DOHH2 (cell line): ENCODE results near the gene CASP2.
A peak's percentile ranks its signal among the peaks of the same experiment; 100 is the strongest.

Source experiments
- H3F3A ChIP-seq: fragments of 200-600 bp; sonication (generic), shearing (Covaris generic); 2 replicates; pipeline ENCODE4 v1.6.0; 2016; ENCODE audit warnings: antibody characterized with exemption, mild to moderate bottlenecking; ENCODE audit not compliant: control insufficient read depth, insufficient read depth
- H3K27ac ChIP-seq: fragments of 200-600 bp; sonication (generic); 2 replicates; pipeline ENCODE4 v1.5.1; 2014; ENCODE audit warnings: low read depth, mild to moderate bottlenecking, low read length, moderate library complexity
- H3K27me3 ChIP-seq: fragments of 200-600 bp; sonication (generic); 2 replicates; pipeline ENCODE4 v1.6.1; 2014; ENCODE audit warnings: mild to moderate bottlenecking, low read length, mixed read lengths; ENCODE audit not compliant: control insufficient read depth
- H3K36me3 ChIP-seq: fragments of 200-600 bp; sonication (generic); 2 replicates; pipeline ENCODE4 v1.6.1; 2014; ENCODE audit warnings: mild to moderate bottlenecking, low read length, moderate library complexity, mixed read lengths; ENCODE audit not compliant: control insufficient read depth
- H3K4me1 ChIP-seq: fragments of 200-600 bp; sonication (generic); 2 replicates; pipeline ENCODE4 v1.6.1; 2014; ENCODE audit warnings: mild to moderate bottlenecking, low read length, mixed read lengths; ENCODE audit not compliant: control insufficient read depth
- H3K4me2 ChIP-seq: fragments of 200-600 bp; sonication (generic); 2 replicates; pipeline ENCODE4 v1.6.0; 2014; ENCODE audit warnings: mild to moderate bottlenecking, low read length, moderate library complexity
- H3K4me3 ChIP-seq: fragments of 200-600 bp; sonication (generic); 2 replicates; pipeline ENCODE4 v1.5.1; 2014; ENCODE audit warnings: mild to moderate bottlenecking, low read length, mixed read lengths
- H3K79me2 ChIP-seq: fragments of 200-600 bp; sonication (generic); 2 replicates; pipeline ENCODE4 v1.6.1; 2014; ENCODE audit warnings: mild to moderate bottlenecking, low read length, mixed read lengths; ENCODE audit not compliant: control insufficient read depth
- H3K9me2 ChIP-seq: fragments of 200-600 bp; sonication (generic); replicated peaks from 2 replicates; pipeline ENCODE4 v1.6.1; 2014; ENCODE audit warnings: mild to moderate bottlenecking, low read length, mixed read lengths; ENCODE audit not compliant: control insufficient read depth
- H3K9me3 ChIP-seq: fragments of 200-600 bp; sonication (generic); 2 replicates; pipeline ENCODE4 v1.6.1; 2014; ENCODE audit warnings: antibody characterized with exemption, low read length, mixed read lengths; ENCODE audit not compliant: control insufficient read depth, insufficient read depth
- H4K20me1 ChIP-seq: fragments of 200-600 bp; sonication (generic); 2 replicates; pipeline ENCODE4 v1.6.0; 2014; ENCODE audit warnings: low read depth, mild to moderate bottlenecking, antibody characterized with exemption, low read length, moderate library complexity; ENCODE audit not compliant: control insufficient read depth, insufficient read depth
- EZH2phosphoT487 ChIP-seq: fragments of 200-600 bp; sonication (generic); IDR thresholded peaks from 2 replicates; pipeline ENCODE4 v1.6.1; 2017; ENCODE audit warnings: borderline replicate concordance, mild to moderate bottlenecking, antibody characterized with exemption, low read length, moderate library complexity, mixed read lengths
- TF ChIP-seq, protein P1 (sequence below): fragments of 200-600 bp; sonication (generic); IDR thresholded peaks from one replicate; pipeline ENCODE4 v1.5.1; 2014; ENCODE audit warnings: antibody characterized with exemption, mild to moderate bottlenecking, low read depth, low read length; ENCODE audit not compliant: poor library complexity, severe bottlenecking

The CASP2 gene

DNA sequence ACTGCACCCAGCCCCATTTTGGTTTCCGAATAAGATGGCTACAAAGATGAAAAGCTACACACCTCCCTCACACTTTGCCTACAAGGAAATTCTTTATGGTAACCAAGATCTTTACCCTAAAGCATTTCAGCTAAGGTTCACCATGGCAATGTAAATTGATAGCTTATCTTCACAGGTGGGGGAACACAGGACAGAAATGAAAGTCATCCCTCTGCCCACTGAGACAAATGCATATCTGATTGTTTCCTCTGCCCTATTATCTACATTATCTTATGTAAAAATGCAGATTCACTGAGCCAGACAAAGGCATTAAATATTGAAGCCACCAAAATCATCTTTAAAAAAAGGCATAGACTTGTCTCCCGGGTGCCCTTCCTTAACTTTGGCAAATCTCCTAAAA, 6.6 kb upstream of the CASP2 start:
- Histone ChIP-seq H3K4me2 (no peak overlapping the region), H3K4me1 (peaks cover 30% of the 10 kb centered on the region)
- TF ChIP-seq, protein P1, sequence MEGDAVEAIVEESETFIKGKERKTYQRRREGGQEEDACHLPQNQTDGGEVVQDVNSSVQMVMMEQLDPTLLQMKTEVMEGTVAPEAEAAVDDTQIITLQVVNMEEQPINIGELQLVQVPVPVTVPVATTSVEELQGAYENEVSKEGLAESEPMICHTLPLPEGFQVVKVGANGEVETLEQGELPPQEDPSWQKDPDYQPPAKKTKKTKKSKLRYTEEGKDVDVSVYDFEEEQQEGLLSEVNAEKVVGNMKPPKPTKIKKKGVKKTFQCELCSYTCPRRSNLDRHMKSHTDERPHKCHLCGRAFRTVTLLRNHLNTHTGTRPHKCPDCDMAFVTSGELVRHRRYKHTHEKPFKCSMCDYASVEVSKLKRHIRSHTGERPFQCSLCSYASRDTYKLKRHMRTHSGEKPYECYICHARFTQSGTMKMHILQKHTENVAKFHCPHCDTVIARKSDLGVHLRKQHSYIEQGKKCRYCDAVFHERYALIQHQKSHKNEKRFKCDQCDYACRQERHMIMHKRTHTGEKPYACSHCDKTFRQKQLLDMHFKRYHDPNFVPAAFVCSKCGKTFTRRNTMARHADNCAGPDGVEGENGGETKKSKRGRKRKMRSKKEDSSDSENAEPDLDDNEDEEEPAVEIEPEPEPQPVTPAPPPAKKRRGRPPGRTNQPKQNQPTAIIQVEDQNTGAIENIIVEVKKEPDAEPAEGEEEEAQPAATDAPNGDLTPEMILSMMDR = no peak
- TF ChIP-seq EZH2phosphoT487 = no peak

DNA sequence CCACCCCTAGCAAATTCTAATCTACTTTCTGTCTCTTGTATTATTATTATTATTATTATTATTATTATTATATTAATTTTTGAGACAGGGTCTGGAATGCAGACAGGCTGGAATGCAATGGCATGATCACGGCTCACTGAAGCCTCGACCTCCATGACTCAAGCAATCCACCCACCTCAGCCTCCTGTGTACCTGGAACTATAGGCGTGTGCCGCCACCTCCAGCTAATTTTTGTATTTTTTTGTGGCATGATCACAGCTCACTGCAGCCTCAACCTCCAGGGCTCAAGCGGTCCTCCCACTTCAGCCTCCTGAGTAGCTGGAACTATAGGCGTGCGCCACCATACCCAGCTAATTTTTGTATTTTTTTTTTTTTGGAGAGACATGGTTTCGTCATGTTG, 6.0 kb upstream of the CASP2 start:
- Histone ChIP-seq H3K27me3 (no peaks in the 10 kb centered on the region), H3K27ac (no peak overlapping the region), H3K4me2 (no peak overlapping the region), H3K79me2 (no peaks in the 10 kb centered on the region), H3K36me3 (no peaks in the 10 kb centered on the region), H3K9me2 (no peaks in the 10 kb centered on the region), H3K4me3 (no peak overlapping the region), H4K20me1 (no peaks in the 10 kb centered on the region), H3K4me1 (peaks cover 30% of the 10 kb centered on the region), H3K9me3 (peaks cover under 1% of the 10 kb centered on the region), H3F3A (0 out of 2 replicates have a peak, but pooled peaks cover 5% of the 10 kb centered on the region)
- TF ChIP-seq EZH2phosphoT487 = no peak
- TF ChIP-seq, protein P1 = no peak

More for the DNA sequence above, 6.6 kb upstream of the CASP2 start:
- Histone ChIP-seq H3K79me2 (no peaks in the 10 kb centered on the region), H4K20me1 (no peaks in the 10 kb centered on the region), H3K9me3 (no peaks in the 10 kb centered on the region), H3K4me3 (no peak overlapping the region), H3K27ac (no peak overlapping the region), H3F3A (0 out of 2 replicates have a peak, but pooled peaks cover 5% of the 10 kb centered on the region), H3K27me3 (no peaks in the 10 kb centered on the region), H3K36me3 (no peaks in the 10 kb centered on the region), H3K9me2 (no peaks in the 10 kb centered on the region)

DNA sequence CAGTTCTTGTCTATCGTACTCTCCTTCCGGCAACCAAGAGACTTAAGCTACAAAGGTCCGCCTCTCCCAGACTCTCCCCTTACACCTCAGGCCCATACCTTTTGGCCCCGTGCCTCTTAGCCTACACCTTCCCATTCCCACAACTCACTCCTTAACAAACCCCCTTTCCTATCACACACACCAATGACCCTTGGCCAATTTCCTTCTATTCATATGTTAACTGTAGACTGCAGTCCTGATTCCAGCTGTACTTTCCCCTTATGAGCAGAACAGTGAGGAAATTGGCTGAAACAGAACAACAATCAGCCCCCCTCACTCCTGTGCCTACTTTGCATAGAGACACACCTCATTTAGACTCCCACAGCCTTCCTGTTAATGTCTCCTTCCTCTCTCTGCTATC, 4.8 kb upstream of the CASP2 start:
- peak overlapping the region; percentile 86 for H3K4me2 ChIP-seq
- H3K4me3 ChIP-seq = peak overlapping the region; percentile 67
- H3K27me3 ChIP-seq = no peaks in the 10 kb centered on the region
- 0 out of 2 replicates have a peak, but pooled peaks cover 5% of the 10 kb centered on the region for H3F3A ChIP-seq
- H3K36me3 ChIP-seq = peaks cover 5% of the 10 kb centered on the region; the same call in 1 of the 2 replicates
- H3K4me1 ChIP-seq = peaks cover 38% of the 10 kb centered on the region
- TF ChIP-seq EZH2phosphoT487 = no peak
- TF ChIP-seq, protein P1 = no peak
- peaks cover 7% of the 10 kb centered on the region for H3K9me3 ChIP-seq
- H4K20me1 ChIP-seq = no peaks in the 10 kb centered on the region
- no peaks in the 10 kb centered on the region for H3K9me2 ChIP-seq
- peak overlapping the region; percentile 51 for H3K27ac ChIP-seq
- peaks cover 2% of the 10 kb centered on the region for H3K79me2 ChIP-seq
